HG03460 (cell line): Measurements from ENCODE around the gene SHISA8.
A peak's percentile ranks its signal among the peaks of the same experiment; 100 is the strongest.

Source experiments
- ATAC-seq: cut with Tn5 transposase; IDR thresholded peaks from one replicate; pipeline ENCODE4 v1.9.1; 2021; ENCODE audit not compliant: unreplicated experiment

SHISA8 gene

GRCh38 chr22:41934284-41935014, 19.6 kb upstream of the SHISA8 start:
- ATAC-seq = no peak

- ATAC-seq = no peak
Measured at GRCh38 chr22:41933411-41934177, 18.7 kb upstream of the SHISA8 start.

DNA sequence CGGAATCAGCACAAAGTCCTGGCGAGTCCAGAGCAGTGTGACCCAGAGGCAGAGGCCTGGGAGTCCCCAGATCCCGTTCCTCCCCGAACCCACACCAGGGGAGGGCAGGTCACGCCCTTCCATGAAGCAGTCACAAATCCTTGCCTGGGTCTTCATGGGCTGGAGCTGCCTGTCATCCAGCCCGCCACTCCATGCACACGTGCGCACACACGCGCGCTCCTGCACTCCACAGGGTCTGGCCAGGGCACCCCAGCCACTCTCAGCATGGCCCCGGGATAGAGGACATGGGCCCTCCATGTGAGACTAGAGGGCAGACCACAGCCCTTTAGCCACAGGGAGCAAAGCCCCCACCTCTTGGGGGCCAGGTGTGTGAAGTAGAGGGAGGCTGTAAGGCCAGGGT, 17.5 kb upstream of the SHISA8 start:
- ATAC-seq = no peak

- no peak for ATAC-seq
Measured at GRCh38 chr22:41931701-41932269, 16.9 kb upstream of the SHISA8 start.

GRCh38 chr22:41929418-41929810, 14.5 kb upstream of the SHISA8 start:
- no peak for ATAC-seq

DNA sequence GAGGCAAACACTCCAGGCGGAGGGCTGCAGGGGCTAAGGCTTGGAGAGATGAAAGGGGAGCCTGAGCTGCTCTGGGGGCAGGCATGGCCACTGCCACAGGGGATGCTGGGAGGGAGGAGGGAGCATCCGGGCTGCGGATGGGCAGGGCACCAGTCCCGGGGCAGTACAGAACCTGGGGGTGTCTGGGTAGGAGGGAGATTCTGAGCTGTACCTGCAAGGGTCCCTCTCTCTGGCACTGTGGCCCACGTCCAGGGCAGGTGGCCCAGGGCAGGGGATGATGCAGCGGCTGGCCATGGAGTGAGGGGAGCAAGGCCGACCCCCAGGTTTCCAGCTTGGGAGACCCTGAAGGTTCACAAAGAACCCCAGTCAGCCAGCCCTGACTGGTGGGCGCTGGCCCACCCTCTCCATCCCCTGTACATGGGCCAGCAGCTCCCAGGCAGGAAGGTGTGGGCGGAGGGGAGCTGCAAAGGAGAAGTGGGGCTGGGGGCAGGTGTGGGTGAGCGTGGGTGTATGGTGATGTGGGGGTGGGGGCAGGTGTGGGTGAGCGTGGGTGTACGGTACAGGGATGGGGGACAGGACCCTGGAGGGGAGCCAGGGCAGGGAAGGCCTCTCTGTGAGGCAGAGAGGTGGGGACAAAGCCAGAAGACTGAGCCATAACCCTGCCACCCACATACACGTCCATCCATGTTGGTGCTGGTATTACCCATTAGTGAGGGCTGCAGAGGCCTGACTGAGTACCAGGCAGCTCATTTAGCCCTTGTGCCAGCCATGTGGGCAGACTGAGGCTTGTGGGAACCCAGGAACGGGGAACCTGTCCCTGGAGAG, 13.9 kb upstream of the SHISA8 start:
- no peak for ATAC-seq

DNA sequence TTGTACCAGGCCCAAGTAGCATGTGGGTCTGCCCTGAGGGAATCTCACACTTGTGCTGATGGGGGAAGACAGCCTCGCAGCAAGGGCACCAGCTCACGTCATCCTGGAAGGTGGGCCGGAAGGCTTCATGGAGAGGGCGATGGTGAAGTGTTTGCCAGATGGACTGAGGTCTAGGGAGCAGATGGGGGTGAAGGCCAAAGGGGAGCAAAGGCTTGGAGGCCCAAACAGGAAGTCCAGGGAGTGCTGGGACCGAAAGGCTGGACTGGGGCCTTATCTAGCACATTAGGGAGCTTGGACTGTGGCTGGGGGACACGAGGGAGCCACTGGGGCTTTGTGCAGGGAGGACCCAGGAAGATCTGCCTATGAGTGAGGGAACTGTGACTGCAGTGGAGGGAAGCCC, 12.9 kb upstream of the SHISA8 start:
- no peak for ATAC-seq

GRCh38 chr22:41925783-41926460, 11.0 kb upstream of the SHISA8 start:
- peak; percentile 37 for ATAC-seq

- no peak for ATAC-seq
Measured at GRCh38 chr22:41923595-41924276, 8.9 kb upstream of the SHISA8 start.

DNA sequence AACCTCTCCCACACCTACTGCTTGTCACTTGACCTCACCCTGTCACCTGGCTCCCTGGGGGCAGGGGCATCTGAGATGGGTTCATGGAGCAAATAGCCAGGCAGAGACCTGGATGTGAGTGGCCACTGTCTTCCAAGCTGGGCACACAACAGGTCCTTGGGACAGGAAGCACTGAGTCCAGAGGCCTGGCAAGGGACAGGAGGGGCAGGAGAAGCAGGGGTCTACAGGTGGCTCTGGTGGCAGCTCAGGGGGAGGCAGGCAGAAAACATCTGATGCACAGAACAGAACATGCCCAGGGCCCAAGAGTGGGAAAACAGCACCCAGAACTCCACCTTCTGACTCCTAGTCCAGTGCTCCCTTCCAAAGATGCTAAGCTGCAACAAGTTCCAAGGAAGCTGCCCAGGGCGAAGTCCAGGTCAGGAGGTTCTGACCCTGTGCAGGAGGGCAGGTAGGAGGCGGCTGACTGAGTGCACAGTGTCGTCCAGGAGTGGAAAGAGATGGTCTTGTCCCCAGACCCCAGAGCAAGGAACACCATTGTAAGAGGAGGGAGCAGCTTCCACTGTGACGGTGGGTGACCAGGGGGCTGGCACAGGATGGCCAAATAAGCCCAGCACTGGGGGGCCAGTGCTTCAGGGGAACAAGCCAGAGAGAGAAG, 8.2 kb upstream of the SHISA8 start:
- ATAC-seq = no peak

- no peak for ATAC-seq
Measured at GRCh38 chr22:41922328-41922727, 7.5 kb upstream of the SHISA8 start.

DNA sequence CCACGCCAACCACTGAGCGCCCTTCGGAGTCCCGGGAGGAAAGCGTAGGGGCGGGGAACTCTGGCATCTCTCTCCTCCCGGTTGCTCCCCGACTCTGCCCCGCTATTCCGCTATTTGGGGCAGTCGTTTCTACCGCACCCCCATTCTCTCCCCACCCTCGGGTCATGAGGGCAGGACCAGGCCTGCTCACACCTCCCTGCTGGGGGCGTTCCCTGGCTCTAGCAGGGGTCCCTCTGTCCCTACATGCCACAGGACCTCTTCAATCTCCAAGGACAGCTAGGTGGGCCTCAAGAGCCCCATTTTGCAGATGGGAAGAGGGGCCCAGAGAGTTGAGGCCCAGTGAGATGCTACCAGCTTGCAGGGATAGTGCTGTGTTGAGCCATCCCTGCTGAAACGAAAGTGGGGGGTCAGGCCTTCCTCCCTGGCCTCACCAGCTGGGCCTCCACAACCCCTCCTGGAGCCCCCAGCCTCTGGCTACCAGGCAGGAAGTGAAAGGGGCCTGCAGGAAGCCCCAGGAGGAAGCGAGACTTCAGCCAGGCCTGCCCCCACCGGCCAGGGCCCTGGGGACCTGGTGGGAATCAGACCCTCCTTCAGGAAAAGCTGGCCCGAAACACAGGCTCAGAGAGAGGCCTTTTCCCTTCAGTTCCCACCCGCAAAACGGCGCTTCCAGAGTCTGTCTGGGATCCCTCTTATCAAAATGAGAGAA, 5.5 kb upstream of the SHISA8 start:
- no peak for ATAC-seq

DNA sequence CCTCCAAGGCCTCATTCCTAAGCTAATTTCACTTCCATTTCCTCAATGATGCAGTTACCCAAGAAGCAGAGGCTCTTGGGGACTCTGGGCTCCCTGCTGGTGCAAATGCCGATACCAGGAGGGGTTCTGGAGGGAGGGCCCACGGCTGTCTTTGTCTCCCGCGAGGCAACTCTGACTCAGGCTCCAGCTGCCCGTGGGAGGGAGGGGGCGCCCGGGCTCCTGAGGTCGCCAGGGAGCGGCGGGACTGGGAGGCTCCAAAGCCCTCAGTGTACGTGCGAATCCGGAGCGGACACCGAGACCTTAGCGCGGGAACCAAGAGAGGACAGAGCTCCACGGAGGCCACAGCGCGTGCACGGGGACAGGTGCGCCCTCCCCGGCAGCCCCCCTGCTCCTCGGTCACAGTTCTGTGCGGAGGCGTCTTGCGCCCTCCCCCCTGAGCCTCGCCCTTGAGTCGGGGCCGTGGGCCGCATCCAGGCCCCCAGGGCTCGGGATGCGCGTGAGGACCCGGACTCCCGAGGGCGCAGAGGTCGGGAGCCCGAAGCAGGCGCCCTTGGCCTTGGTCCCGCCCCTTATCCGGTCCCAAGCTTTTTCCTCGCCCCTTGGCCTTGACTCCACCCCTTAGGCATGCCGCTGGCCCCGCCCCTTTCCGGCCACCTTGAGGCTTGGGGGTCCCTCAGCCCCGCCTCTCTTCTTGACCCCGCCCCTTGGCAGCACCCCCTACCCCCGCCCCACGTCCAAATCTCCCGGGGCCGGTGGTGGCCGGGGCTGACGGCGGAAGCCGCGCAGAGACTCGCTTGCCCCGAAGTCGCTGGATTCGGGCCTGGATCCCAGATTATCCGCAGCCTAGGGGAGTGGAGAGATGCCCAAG, 4.7 kb upstream of the SHISA8 start:
- peak; percentile 45 for ATAC-seq

- no peak for ATAC-seq
Measured at GRCh38 chr22:41917903-41918791, 3.3 kb upstream of the SHISA8 start.

GRCh38 chr22:41917375-41917902, 2.6 kb upstream of the SHISA8 start:
- ATAC-seq = no peak

DNA sequence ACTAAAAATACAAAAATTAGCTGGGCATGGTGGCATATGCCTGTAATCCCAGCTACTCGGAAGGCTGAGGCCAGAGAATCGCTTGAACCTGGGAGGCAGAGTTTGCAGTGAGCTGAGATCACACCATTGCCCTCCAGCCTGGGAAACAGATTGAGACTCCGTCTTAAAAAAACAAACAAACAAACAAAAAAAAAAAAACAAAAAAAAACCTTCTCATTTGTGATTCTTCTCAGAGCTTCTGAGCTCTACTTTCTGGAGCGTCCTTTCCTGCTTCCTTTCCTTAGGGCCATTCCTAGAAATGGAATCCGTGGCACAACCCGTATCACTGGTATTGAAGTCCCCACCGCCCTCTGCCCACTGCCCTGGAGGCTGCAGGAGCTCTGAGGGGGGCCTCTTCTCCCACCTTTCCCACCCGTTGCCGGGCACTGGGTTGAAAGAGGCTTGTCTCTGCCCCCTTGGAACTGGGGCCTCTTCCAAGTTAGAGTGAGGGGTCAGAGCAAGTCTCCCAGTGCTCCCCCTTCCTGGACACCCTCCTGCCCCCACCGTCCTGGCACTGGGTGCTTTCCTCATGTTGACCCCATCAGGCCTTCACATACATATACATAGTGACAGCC, 2.0 kb upstream of the SHISA8 start:
- no peak for ATAC-seq
